H1 (cell line): ENCODE results near the gene KCNG3. TPM values are rescaled to one million over a fixed set of nuclear protein-coding genes. Genes with fewer than 3 reads are reported as not detected.
A peak's percentile ranks its signal among the peaks of the same experiment; 100 is the strongest.

Experiments
- CTCF ChIA-PET: fragments of 300-600 bp; sonication (Branson Sonifier 250); formaldehyde crosslinking; loops from one replicate; lab custom pipeline; 2021; ENCODE audit not compliant: partially characterized antibody; lab: Charles Lee
- POLR2A ChIA-PET: fragments of 300-600 bp; sonication (Branson Sonifier 250); formaldehyde crosslinking; loops from one replicate; lab custom pipeline; 2021; ENCODE audit warnings: inconsistent platforms; ENCODE audit not compliant: partially characterized antibody; lab: Charles Lee
- DNase-seq, 2 experiments: peaks; one replicate each; pipeline versions ENCODE4 v3.0.0 to v3.0.0-alpha.2; 2010 to 2022; ENCODE audit warnings: low spot score in 2 of 2, low read depth in 1 of 2, mixed read lengths in 1 of 2
- FAIRE-seq: peaks from 2 replicates; lab custom pipeline; 2011; peaks lifted over from hg19 to GRCh38; lab: Jason Lieb, UNC
- H2AFZ ChIP-seq: 2 replicates; pipeline ENCODE4 v1.8.1; 2012; ENCODE audit warnings: low read length, inconsistent platforms
- H2AK5ac ChIP-seq: 2 replicates; pipeline ENCODE4 v1.6.1; 2013; ENCODE audit warnings: low read depth, low read length
- H2BK120ac ChIP-seq: replicated peaks from 2 replicates; pipeline ENCODE3; 2013; ENCODE audit warnings: low read depth, low read length, inconsistent platforms
- H2BK12ac ChIP-seq: 2 replicates; pipeline ENCODE4 v1.6.1; 2013; ENCODE audit warnings: low read depth, low read length
- H2BK15ac ChIP-seq: 2 replicates; pipeline ENCODE4 v1.6.1; 2013; ENCODE audit warnings: low read length
- H2BK20ac ChIP-seq: 2 replicates; pipeline ENCODE4 v1.6.1; 2013; ENCODE audit warnings: low read length
- H2BK5ac ChIP-seq: 2 replicates; pipeline ENCODE4 v1.6.1; 2013; ENCODE audit warnings: low read depth, low read length
- H3K14ac ChIP-seq: 2 replicates; pipeline ENCODE4 v1.6.1; 2013; ENCODE audit warnings: inconsistent platforms; ENCODE audit not compliant: insufficient read length
- H3K18ac ChIP-seq: 2 replicates; pipeline ENCODE4 v1.6.1; 2013; ENCODE audit warnings: low read length; ENCODE audit errors: extremely low read depth
- H3K23ac ChIP-seq: 2 replicates; pipeline ENCODE4 v1.6.1; 2013; ENCODE audit warnings: inconsistent platforms; ENCODE audit not compliant: insufficient read length
- H3K23me2 ChIP-seq: 2 replicates; pipeline ENCODE4 v1.6.1; 2013; ENCODE audit warnings: low read depth, low read length
- H3K27ac ChIP-seq: 2 replicates; pipeline ENCODE4 v1.6.1; 2011; ENCODE audit warnings: low read depth, low read length, inconsistent platforms
- H3K27me3 ChIP-seq, 4 experiments: replicated peaks in 1 of 4; 1 replicate in 1 of 4; 2 replicates in 3 of 4; pipeline versions ENCODE4 v1.6.1 to v1.8.1; 2011 to 2013; ENCODE audit warnings: low read length in 3 of 4, mild to moderate bottlenecking in 3 of 4, inconsistent platforms in 2 of 4, mixed read lengths in 2 of 4, moderate library complexity in 1 of 4; ENCODE audit not compliant: control insufficient read depth in 3 of 4, insufficient read depth in 3 of 4; ENCODE audit errors: extremely low read depth in 1 of 4
- H3K36me3 ChIP-seq, 4 experiments: 2 replicates each; pipeline versions ENCODE4 v1.6.1 to v1.8.1; 2011 to 2013; ENCODE audit warnings: mild to moderate bottlenecking in 4 of 4, low read length in 3 of 4, moderate library complexity in 2 of 4, control low read depth in 1 of 4, inconsistent platforms in 1 of 4; ENCODE audit not compliant: insufficient read depth in 4 of 4, control insufficient read depth in 2 of 4
- H3K4ac ChIP-seq: replicated peaks from 2 replicates; pipeline ENCODE3; 2013; ENCODE audit warnings: low read length, low read depth, mixed read lengths, inconsistent platforms; ENCODE audit not compliant: insufficient read length
- H3K4me1 ChIP-seq, 4 experiments: replicated peaks in 1 of 4; 1 replicate in 1 of 4; 2 replicates in 3 of 4; pipeline versions ENCODE4 v1.6.1 to v1.8.1; 2011 to 2013; ENCODE audit warnings: low read length in 3 of 4, inconsistent platforms in 2 of 4, mixed read lengths in 1 of 4; ENCODE audit not compliant: insufficient read depth in 4 of 4, control insufficient read depth in 3 of 4
- H3K4me2 ChIP-seq, 2 experiments: 2 replicates each; pipeline versions ENCODE4 v1.6.1 to v1.8.1; 2011 to 2013; ENCODE audit warnings: low read depth in 2 of 2, low read length in 2 of 2, control low read depth in 1 of 2, inconsistent platforms in 1 of 2, mild to moderate bottlenecking in 1 of 2; ENCODE audit not compliant: insufficient read depth in 1 of 2
- H3K4me3 ChIP-seq, 4 experiments: fragments of 200-600, 300-600 bp in 1 of 4; sonication (generic), shearing (Covaris generic), sonication (Bioruptor Twin) in 1 of 4; 2 replicates each; pipeline versions ENCODE4 v1.5.1 to v1.8.1; 2011 to 2016; ENCODE audit warnings: low read length in 4 of 4, low read depth in 3 of 4, control low read depth in 2 of 4, inconsistent platforms in 2 of 4, mild to moderate bottlenecking in 2 of 4, mixed read lengths in 1 of 4, moderate library complexity in 1 of 4; ENCODE audit not compliant: insufficient read depth in 2 of 4; ENCODE audit errors: extremely low read depth in 1 of 4
- H3K56ac ChIP-seq: replicated peaks from 2 replicates; pipeline ENCODE3; 2013; ENCODE audit warnings: low read depth, mild to moderate bottlenecking, mixed read lengths, low read length, inconsistent platforms; ENCODE audit not compliant: insufficient read length
- H3K79me1 ChIP-seq: 2 replicates; pipeline ENCODE4 v1.6.1; 2013; ENCODE audit warnings: low read depth, low read length, control low read depth
- H3K79me2 ChIP-seq, 2 experiments: 2 replicates each; pipeline versions ENCODE4 v1.6.1 to v1.8.1; 2012 to 2013; ENCODE audit warnings: low read length in 2 of 2, mild to moderate bottlenecking in 2 of 2, inconsistent platforms in 1 of 2; ENCODE audit not compliant: insufficient read depth in 2 of 2, control insufficient read depth in 1 of 2
- H3K9ac ChIP-seq, 4 experiments: replicated peaks in 1 of 4; 1 replicate in 1 of 4; 2 replicates in 3 of 4; pipeline versions ENCODE4 v1.6.1 to v1.8.1; 2011 to 2013; ENCODE audit warnings: low read depth in 3 of 4, low read length in 3 of 4, control low read depth in 2 of 4, mild to moderate bottlenecking in 2 of 4, moderate library complexity in 2 of 4, inconsistent platforms in 1 of 4; ENCODE audit errors: extremely low read depth in 1 of 4
- H3K9me3 ChIP-seq, 2 experiments: 2 replicates each; pipeline versions ENCODE4 v1.6.1 to v1.8.1; 2012 to 2013; ENCODE audit warnings: mild to moderate bottlenecking in 2 of 2, moderate library complexity in 2 of 2, control low read depth in 1 of 2, inconsistent platforms in 1 of 2, low read depth in 1 of 2, low read length in 1 of 2, mixed read lengths in 1 of 2; ENCODE audit not compliant: insufficient read depth in 2 of 2
- H4K20me1 ChIP-seq, 2 experiments: replicated peaks in 1 of 2; 2 replicates each; pipeline versions ENCODE3 to v1.8.1; 2011 to 2013; ENCODE audit warnings: inconsistent platforms in 2 of 2, low read length in 2 of 2, mild to moderate bottlenecking in 1 of 2; ENCODE audit not compliant: insufficient read depth in 2 of 2, control insufficient read depth in 1 of 2
- H4K5ac ChIP-seq: 2 replicates; pipeline ENCODE4 v1.6.1; 2013; ENCODE audit warnings: low read length, low read depth, mixed read lengths, inconsistent platforms; ENCODE audit not compliant: insufficient read length
- H4K8ac ChIP-seq: 2 replicates; pipeline ENCODE4 v1.8.0; 2013; ENCODE audit warnings: mild to moderate bottlenecking, moderate library complexity, low read length, inconsistent platforms; ENCODE audit not compliant: insufficient read depth; ENCODE audit errors: extremely low read depth
- H4K91ac ChIP-seq: replicated peaks from 2 replicates; pipeline ENCODE3; 2013; ENCODE audit warnings: low read length, mixed read lengths, inconsistent platforms; ENCODE audit not compliant: insufficient read length
- CBX5 ChIP-seq: fragments of 300-800, 300-1000 bp; sonication (generic); IDR thresholded peaks from 2 replicates; pipeline ENCODE4 v1.7.1; 2016; ENCODE audit warnings: antibody characterized with exemption, low read length, low read depth
- KDM4A ChIP-seq: IDR thresholded peaks from one replicate; pipeline ENCODE4 v1.7.1; 2012; ENCODE audit warnings: low read depth, mild to moderate bottlenecking, moderate library complexity, low read length, inconsistent platforms; ENCODE audit not compliant: severe bottlenecking
- POLR2AphosphoS5 ChIP-seq: IDR thresholded peaks from 2 replicates; pipeline ENCODE4 v1.6.1; 2011; ENCODE audit warnings: low read depth, low read length
- WGBS, 2 experiments: shearing (Covaris generic) in 1 of 2; methylation state at CpG; one replicate each; pipeline versions ENCODE4 v1.1.6 to v1.1.7; 2013 to 2015; ENCODE audit warnings: low lambda C conversion rate in 2 of 2, mixed read lengths in 2 of 2, inconsistent platforms in 1 of 2, low coverage in 1 of 2, missing lambda C conversion rate in 1 of 2; ENCODE audit not compliant: insufficient replicate concordance in 2 of 2, insufficient coverage in 1 of 2, insufficient read length in 1 of 2; ENCODE audit errors: extremely low coverage in 1 of 2, missing lambda C conversion rate in 1 of 2; 5-methylcytosine and 5-hydroxymethylcytosine counted together
- polyA plus RNA-seq, 7 experiments: library from polyadenylated mRNA; depleted of rRNA in 3 of 7; stranded (reverse) in 5 of 7; unstranded in 2 of 7; fragments of >200 nt in 5 of 7; fragments of 200-250 nt in 2 of 7; gene quantifications; 1 replicate in 5 of 7; 2 replicates in 1 of 7; 4 replicates in 1 of 7; pipeline versions ENCODE4 v1.2.1 to v1.2.3, GENCODE V29; 2011 to 2013; ENCODE audit warnings: missing spikeins in 2 of 7, mixed read lengths in 2 of 7
- total RNA-seq: library from RNA; stranded (reverse); fragmentation: NEBNext Ultra II Directional; extraction: Animal tissue kit (Norgen Biotek cat#: 25700); gene quantifications from 2 replicates; pipeline ENCODE4 v1.2.1, GENCODE V29; 2021
- TF ChIP-seq, protein P1 (sequence below): IDR thresholded peaks from 2 replicates; pipeline ENCODE4 v1.6.1; 2011; ENCODE audit warnings: low read depth, mild to moderate bottlenecking, low read length; ENCODE audit not compliant: insufficient read depth

KCNG3 gene
- total and polyA plus RNA-seq, 2 of the 8 experiments (the other 6 are each of a cell fraction or from before 2014, with no cell fraction given), result 8.1 to 21.3 TPM

DNA sequence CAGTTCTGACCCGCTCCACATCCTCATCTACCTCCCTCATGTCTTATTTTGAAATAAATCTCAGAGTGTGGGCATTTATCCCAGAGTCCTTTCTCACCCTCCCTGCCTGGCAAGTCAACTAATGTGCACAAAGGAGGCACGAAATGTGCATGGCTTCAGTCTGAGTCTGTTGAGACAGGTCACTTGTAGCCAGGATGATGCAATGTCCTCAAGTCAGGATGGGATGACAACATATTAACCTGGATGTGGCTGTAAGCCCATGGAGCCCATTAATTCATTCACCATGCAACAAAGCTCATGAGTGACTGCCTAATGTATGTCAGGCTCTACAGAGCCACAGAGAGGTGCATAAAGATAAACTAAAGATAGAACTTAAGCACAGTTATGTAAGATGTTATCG, 34.5 kb downstream of the KCNG3 start:
- no peaks in the 10 kb centered on the region for H3K23me2 ChIP-seq
- H2BK120ac ChIP-seq, result no peak overlapping the region
- H3K4me3 ChIP-seq, result no peak overlapping the region
- no peak overlapping the region for H4K91ac ChIP-seq
- DNase-seq, result no peak
- H3K23ac ChIP-seq, result no peak overlapping the region
- H3K4me1 ChIP-seq, result peaks cover 2 to 7% (median 5%) of the 10 kb centered on the region in 4 experiments
- POLR2A ChIA-PET, result no interaction called here
- no peak overlapping the region for H3K9ac ChIP-seq
- peaks cover 0 to 10% (median 0%) of the 10 kb centered on the region in 4 experiments; a peak in 2 of 8 replicates for H3K36me3 ChIP-seq
- peak overlapping the region; percentile 17 for H3K4ac ChIP-seq
- H3K18ac ChIP-seq, result no peak overlapping the region
- peaks cover 9 to 13% of the 10 kb centered on the region in 2 experiments for H4K20me1 ChIP-seq
- 95% methylated on average over 3 of the region's 3 CpGs; no CpG with 5 or more reads in 1 of the 2 experiments for WGBS, 2 experiments
- H4K8ac ChIP-seq, result no peak overlapping the region
- no peak overlapping the region for H3K4me2 ChIP-seq
- no peak overlapping the region for H3K14ac ChIP-seq
- H3K79me1 ChIP-seq, result peaks cover 25% of the 10 kb centered on the region
- H2BK15ac ChIP-seq, result no peak overlapping the region
- no peak for TF ChIP-seq POLR2AphosphoS5
- TF ChIP-seq, protein P1, sequence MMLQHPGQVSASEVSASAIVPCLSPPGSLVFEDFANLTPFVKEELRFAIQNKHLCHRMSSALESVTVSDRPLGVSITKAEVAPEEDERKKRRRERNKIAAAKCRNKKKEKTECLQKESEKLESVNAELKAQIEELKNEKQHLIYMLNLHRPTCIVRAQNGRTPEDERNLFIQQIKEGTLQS, result 0 out of 2 replicates have a peak, but pooled peaks have one; percentile 25
- no peak for TF ChIP-seq KDM4A
- no peak for TF ChIP-seq CBX5
- CTCF ChIA-PET, result interaction anchor here (1.6 kb wide), 1 partner anchor 74 kb away, joined by 3 read pairs; no protein-coding TSS in a partner anchor
- H3K27me3 ChIP-seq, result peaks cover 0 to 1% (median 0%) of the 10 kb centered on the region in 4 experiments; a peak in 1 of 7 replicates
- peaks cover 13 to 92% of the 10 kb centered on the region in 2 experiments; a peak in 3 of 4 replicates for H3K79me2 ChIP-seq
- no peak overlapping the region for H2AK5ac ChIP-seq
- no peak overlapping the region for H3K27ac ChIP-seq
- no peak overlapping the region for H2BK5ac ChIP-seq
- FAIRE-seq, result no peak
- H4K5ac ChIP-seq, result no peak overlapping the region
- H2BK20ac ChIP-seq, result no peak overlapping the region
- H3K9me3 ChIP-seq, result no peaks in the 10 kb centered on the region
- no peak overlapping the region for H2AFZ ChIP-seq
- no peak overlapping the region for H3K56ac ChIP-seq
- no peak overlapping the region for H2BK12ac ChIP-seq
